GM18526 (cell line): ENCODE results near the gene GRIPAP1.

Experiments used
- POLR2A ChIP-seq: IDR thresholded peaks from 3 replicates; pipeline ENCODE4 v1.6.1; 2011; ENCODE audit not compliant: insufficient read length; ENCODE audit errors: extremely low read depth

GRIPAP1 gene, protein sequence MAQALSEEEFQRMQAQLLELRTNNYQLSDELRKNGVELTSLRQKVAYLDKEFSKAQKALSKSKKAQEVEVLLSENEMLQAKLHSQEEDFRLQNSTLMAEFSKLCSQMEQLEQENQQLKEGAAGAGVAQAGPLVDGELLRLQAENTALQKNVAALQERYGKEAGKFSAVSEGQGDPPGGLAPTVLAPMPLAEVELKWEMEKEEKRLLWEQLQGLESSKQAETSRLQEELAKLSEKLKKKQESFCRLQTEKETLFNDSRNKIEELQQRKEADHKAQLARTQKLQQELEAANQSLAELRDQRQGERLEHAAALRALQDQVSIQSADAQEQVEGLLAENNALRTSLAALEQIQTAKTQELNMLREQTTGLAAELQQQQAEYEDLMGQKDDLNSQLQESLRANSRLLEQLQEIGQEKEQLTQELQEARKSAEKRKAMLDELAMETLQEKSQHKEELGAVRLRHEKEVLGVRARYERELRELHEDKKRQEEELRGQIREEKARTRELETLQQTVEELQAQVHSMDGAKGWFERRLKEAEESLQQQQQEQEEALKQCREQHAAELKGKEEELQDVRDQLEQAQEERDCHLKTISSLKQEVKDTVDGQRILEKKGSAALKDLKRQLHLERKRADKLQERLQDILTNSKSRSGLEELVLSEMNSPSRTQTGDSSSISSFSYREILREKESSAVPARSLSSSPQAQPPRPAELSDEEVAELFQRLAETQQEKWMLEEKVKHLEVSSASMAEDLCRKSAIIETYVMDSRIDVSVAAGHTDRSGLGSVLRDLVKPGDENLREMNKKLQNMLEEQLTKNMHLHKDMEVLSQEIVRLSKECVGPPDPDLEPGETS

DNA sequence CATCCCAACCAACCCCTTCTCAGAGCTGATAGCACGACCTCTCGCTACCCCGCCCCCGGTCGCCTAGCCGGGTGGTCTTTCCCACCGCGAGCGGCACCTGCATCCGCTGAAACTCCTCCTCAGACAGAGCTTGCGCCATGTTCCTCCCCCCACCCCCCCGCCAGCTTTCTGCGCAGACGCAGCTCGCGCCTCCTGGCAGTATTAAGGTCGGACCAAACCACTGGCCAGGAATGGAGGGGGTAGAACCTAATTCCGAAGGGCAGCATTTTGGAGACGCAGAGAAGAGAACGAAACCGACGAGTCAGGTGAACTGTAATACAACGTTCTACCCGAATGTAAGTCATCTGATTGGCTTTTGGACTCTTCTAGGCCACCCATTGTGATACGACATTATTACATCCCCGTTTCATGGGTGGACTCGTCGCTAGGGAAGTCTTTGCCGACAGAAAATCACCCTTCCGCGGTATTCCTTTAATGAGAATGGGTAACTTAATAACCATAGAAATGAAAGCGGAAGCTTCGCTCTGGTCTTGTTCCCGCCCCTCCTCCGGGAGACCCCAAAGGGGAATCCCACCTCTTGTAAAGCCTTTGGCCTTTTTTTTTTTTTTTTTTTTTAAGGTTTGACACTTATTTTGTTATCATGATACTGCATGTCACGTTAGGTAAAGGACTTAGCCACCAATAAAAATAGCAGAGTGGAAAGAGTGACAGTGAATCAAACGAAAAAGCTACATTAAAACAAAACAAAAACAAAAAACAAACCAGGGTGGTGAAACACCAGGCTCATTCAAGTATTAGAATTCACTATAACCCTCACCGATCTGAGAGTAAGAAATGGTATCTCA lies at the start of gene GRIPAP1:
Gene GRIPAP1 (minus strand): TSS at position 174 of the 845 bp plus-strand sequence. CDS start 35 bp downstream, at position 139.
- peak; percentile 69 for TF ChIP-seq POLR2A

GRCh38 chrX:49043987-49044281 lies 41.9 kb upstream of the GRIPAP1 start:
- no peak for TF ChIP-seq POLR2A

- no peak for TF ChIP-seq POLR2A
These were observed 41.3 kb upstream of the GRIPAP1 start, which contains the start of gene TFE3 for GRCh38 chrX:49043220-49043986. TSS of gene TFE3 (minus strand) at chrX:49043357. CDS start at chrX:49043226, 131 bp downstream.

DNA sequence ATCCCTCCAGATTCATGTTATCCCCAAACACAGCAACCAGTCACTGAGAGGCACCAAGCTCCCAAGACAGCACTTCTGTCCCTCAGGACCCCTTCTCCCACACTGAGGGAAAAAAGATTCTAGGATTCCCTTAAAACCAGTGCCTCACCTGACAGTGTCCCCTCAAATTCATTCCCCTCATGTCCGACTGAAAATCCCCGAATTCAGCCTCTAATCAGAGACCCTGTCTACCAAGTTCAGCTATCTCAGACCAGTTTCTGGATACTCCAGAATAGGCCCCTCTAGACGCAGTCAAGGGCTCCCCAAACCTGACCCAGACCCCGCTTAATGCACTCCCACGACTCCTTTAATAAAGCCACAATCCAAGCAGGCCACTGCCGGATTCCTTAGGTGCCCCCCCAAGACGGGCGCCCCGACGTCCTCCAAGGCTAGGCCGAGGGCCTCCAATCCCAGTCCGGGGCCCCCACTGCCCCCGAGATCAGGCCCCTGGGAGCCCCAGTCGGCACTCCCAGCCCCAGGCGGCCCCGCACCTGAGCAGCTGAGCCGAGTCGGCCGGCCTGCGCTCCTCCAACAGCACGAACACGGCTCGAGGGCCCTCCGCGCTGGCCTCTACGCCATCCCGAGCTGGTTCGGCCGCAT lies 40.6 kb upstream of the GRIPAP1 start:
- no peak for TF ChIP-seq POLR2A

- TF ChIP-seq POLR2A: no peak
These were observed 39.9 kb upstream of the GRIPAP1 start for GRCh38 chrX:49041744-49042580.

GRCh38 chrX:49040376-49040955 lies 38.4 kb upstream of the GRIPAP1 start:
- TF ChIP-seq POLR2A: no peak

GRCh38 chrX:49039598-49040375 lies 37.7 kb upstream of the GRIPAP1 start:
- TF ChIP-seq POLR2A: no peak

DNA sequence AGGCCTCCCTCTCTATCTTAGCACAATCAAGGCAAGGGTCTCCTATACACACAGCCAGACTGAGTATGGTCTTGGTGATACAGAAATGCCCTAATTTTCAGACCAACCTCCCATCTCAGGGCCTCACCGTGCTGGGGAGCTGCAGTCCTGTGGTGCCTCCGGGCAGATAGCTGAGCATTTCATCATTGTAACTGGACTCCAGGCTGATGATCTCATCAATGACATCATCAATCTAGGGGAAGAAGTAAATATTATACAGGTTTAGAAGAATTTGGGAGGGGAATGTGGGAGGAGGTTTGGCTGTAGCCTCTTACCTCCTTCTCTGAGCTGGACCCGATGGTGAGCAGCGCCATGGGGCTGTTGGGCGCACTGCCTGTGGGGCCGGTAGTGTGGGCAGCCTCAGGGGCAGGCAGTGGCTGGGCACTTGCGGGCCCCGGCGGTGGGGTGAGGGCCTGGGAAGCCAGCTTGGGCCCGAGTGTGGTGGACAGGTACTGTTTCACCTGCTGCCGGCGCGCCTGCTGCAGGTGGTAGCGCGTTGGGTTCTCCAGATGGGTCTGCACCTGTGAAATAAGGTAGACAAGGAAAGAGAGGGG lies 35.9 kb upstream of the GRIPAP1 start:
- TF ChIP-seq POLR2A: no peak

GRCh38 chrX:49030283-49030682 lies 28.2 kb upstream of the GRIPAP1 start:
- TF ChIP-seq POLR2A: no peak

- TF ChIP-seq POLR2A: no peak
These were observed 27.8 kb upstream of the GRIPAP1 start for GRCh38 chrX:49029876-49030275.

GRCh38 chrX:49019599-49020249 lies 17.7 kb upstream of the GRIPAP1 start:
- no peak for TF ChIP-seq POLR2A
